ENCODE data around the gene COX6B1.

- TF ChIP-seq POLR2AphosphoS5 (IDR thresholded peaks at IDR 0.05; ENCODE audit: low read depth, low read length), result no peak
- TF ChIP-seq POLR2A (IDR thresholded peaks at IDR 0.05; ENCODE audit: control extremely low read depth in 1 of 2, low read depth in 2 of 2, low read length in 2 of 2), result no peak
- no peak for TF ChIP-seq CTCF (IDR thresholded peaks at IDR 0.05; ENCODE audit: control extremely low read depth in 1 of 3, insufficient read depth in 1 of 3, low read depth in 1 of 3, low read length in 3 of 3)
- TF ChIP-seq EP300 (IDR thresholded peaks at IDR 0.05; ENCODE audit: borderline replicate concordance in 1 of 2, low read depth in 2 of 2, low read length in 2 of 2), result no peak
- TF ChIP-seq SIN3A (conservative IDR thresholded peaks at IDR 0.05 in 1 of 2, IDR thresholded peaks at IDR 0.05 in 1 of 2; ENCODE audit: low read depth in 1 of 2, low read length in 2 of 2), result no peak
- TF ChIP-seq, protein P1, sequence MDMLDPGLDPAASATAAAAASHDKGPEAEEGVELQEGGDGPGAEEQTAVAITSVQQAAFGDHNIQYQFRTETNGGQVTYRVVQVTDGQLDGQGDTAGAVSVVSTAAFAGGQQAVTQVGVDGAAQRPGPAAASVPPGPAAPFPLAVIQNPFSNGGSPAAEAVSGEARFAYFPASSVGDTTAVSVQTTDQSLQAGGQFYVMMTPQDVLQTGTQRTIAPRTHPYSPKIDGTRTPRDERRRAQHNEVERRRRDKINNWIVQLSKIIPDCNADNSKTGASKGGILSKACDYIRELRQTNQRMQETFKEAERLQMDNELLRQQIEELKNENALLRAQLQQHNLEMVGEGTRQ (IDR thresholded peaks at IDR 0.05; ENCODE audit: low read length), result no peak
- TF ChIP-seq YY1 (IDR thresholded peaks at IDR 0.05; ENCODE audit: low read depth, low read length), result no peak
- TF ChIP-seq, protein P2, sequence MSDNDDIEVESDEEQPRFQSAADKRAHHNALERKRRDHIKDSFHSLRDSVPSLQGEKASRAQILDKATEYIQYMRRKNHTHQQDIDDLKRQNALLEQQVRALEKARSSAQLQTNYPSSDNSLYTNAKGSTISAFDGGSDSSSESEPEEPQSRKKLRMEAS (IDR thresholded peaks at IDR 0.05), result no peak
- no peak for TF ChIP-seq EZH2 (IDR thresholded peaks at IDR 0.05; ENCODE audit: low read depth, low read length, severe bottlenecking)
- no peak for TF ChIP-seq SP1 (IDR thresholded peaks at IDR 0.05; ENCODE audit: low read depth, low read length)
- TF ChIP-seq GTF2F1 (IDR thresholded peaks at IDR 0.05; ENCODE audit: borderline replicate concordance, low read depth, low read length), result no peak
- TF ChIP-seq RAD21 (IDR thresholded peaks at IDR 0.05 in 1 of 2, conservative IDR thresholded peaks at IDR 0.05 in 1 of 2; ENCODE audit: low read depth in 2 of 2, low read length in 2 of 2), result no peak
Measured at GRCh38 chr19:35650581-35650980, 2.5 kb downstream of the COX6B1 start.
